Measurements from ENCODE around the gene PEPD. TPM values are rescaled to one million over a fixed set of nuclear protein-coding genes. Genes with fewer than 3 reads are reported as not detected.

PEPD gene
- polyA plus RNA-seq, 1 donor from 2014 or later, result 91.1 TPM

- Mint-ChIP-seq H3K27ac (no peak overlapping the region), H3K36me3 (peaks cover 1% of the 10 kb centered on the region), H3K9me3 (no peaks in the 10 kb centered on the region), H3K4me3 (peak overlapping the region in 1 of 4 donors; percentile 9), H3K4me1 (peaks cover 12 to 21% (median 15%) of the 10 kb centered on the region in 3 donors), H3K27me3 (no peaks in the 10 kb centered on the region)
These were observed 138.6 kb downstream of the PEPD start for GRCh38 chr19:33382982-33383381.

GRCh38 chr19:33382006-33382405 is 139.6 kb downstream of the PEPD start:
- H3K27me3 Mint-ChIP-seq, result no peaks in the 10 kb centered on the region
- peaks cover 1% of the 10 kb centered on the region for H3K36me3 Mint-ChIP-seq
- no peak overlapping the region for H3K4me3 Mint-ChIP-seq
- no peak overlapping the region for H3K27ac Mint-ChIP-seq
- H3K9me3 Mint-ChIP-seq, result no peaks in the 10 kb centered on the region
- peaks cover 15 to 28% (median 18%) of the 10 kb centered on the region in 3 donors for H3K4me1 Mint-ChIP-seq

GRCh38 chr19:33381101-33381500 is 140.5 kb downstream of the PEPD start:
- peaks cover 22 to 32% (median 24%) of the 10 kb centered on the region in 3 donors for H3K4me1 Mint-ChIP-seq
- H3K9me3 Mint-ChIP-seq, result no peaks in the 10 kb centered on the region
- H3K27ac Mint-ChIP-seq, result no peak overlapping the region
- peaks cover 1% of the 10 kb centered on the region for H3K36me3 Mint-ChIP-seq
- H3K27me3 Mint-ChIP-seq, result no peaks in the 10 kb centered on the region
- H3K4me3 Mint-ChIP-seq, result no peak overlapping the region

GRCh38 chr19:33379151-33379829 is 142.3 kb downstream of the PEPD start:
- no peak overlapping the region for H3K27ac Mint-ChIP-seq
- H3K4me1 Mint-ChIP-seq, result peaks cover 37 to 47% (median 42%) of the 10 kb centered on the region in 3 donors
- no peaks in the 10 kb centered on the region for H3K9me3 Mint-ChIP-seq
- H3K27me3 Mint-ChIP-seq, result no peaks in the 10 kb centered on the region
- H3K4me3 Mint-ChIP-seq, result no peak overlapping the region
- H3K36me3 Mint-ChIP-seq, result peaks cover 1% of the 10 kb centered on the region

- Mint-ChIP-seq H3K27ac (no peak overlapping the region), H3K9me3 (no peaks in the 10 kb centered on the region), H3K27me3 (no peaks in the 10 kb centered on the region), H3K36me3 (peaks cover 1% of the 10 kb centered on the region), H3K4me1 (peaks cover 34 to 46% (median 44%) of the 10 kb centered on the region in 3 donors), H3K4me3 (no peak overlapping the region)
These were observed 143.8 kb downstream of the PEPD start for GRCh38 chr19:33377586-33378475.

- Mint-ChIP-seq H3K36me3 (peaks cover 1% of the 10 kb centered on the region), H3K27ac (no peak overlapping the region), H3K27me3 (no peaks in the 10 kb centered on the region), H3K4me1 (peaks cover 37 to 48% (median 47%) of the 10 kb centered on the region in 3 donors), H3K4me3 (peak overlapping the region in 2 of 4 donors; percentile 51 to 91), H3K9me3 (no peaks in the 10 kb centered on the region)
These were observed 144.5 kb downstream of the PEPD start for GRCh38 chr19:33376941-33377557.

- Mint-ChIP-seq H3K4me3 (peak overlapping the region in 2 of 4 donors; percentile 0 to 91), H3K27ac (peak overlapping the region in 2 of 3 donors; percentile 10 to 91), H3K27me3 (no peaks in the 10 kb centered on the region), H3K36me3 (peaks cover 1% of the 10 kb centered on the region), H3K4me1 (peaks cover 37 to 44% (median 42%) of the 10 kb centered on the region in 3 donors), H3K9me3 (no peaks in the 10 kb centered on the region)
These were observed 145.2 kb downstream of the PEPD start for GRCh38 chr19:33376423-33376822.

- Mint-ChIP-seq H3K9me3 (no peaks in the 10 kb centered on the region), H3K36me3 (no peaks in the 10 kb centered on the region), H3K27ac (peak overlapping the region in 2 of 3 donors; percentile 10 to 91), H3K4me1 (peaks cover 33 to 40% (median 39%) of the 10 kb centered on the region in 3 donors), H3K27me3 (no peaks in the 10 kb centered on the region), H3K4me3 (peak overlapping the region in 2 of 4 donors; percentile 68 to 91)
These were observed 145.8 kb downstream of the PEPD start for GRCh38 chr19:33375837-33376159.

- H3K27me3 Mint-ChIP-seq, result no peaks in the 10 kb centered on the region
- H3K27ac Mint-ChIP-seq, result peak overlapping the region; percentile 41 to 91 (median 83)
- H3K4me3 Mint-ChIP-seq, result peak overlapping the region; percentile 87 to 95 (median 92)
- no peaks in the 10 kb centered on the region for H3K36me3 Mint-ChIP-seq
- H3K4me1 Mint-ChIP-seq, result peaks cover 33 to 40% (median 39%) of the 10 kb centered on the region in 3 donors
- H3K9me3 Mint-ChIP-seq, result no peaks in the 10 kb centered on the region
These were observed 146.3 kb downstream of the PEPD start for GRCh38 chr19:33375156-33375836.

- no peaks in the 10 kb centered on the region for H3K27me3 Mint-ChIP-seq
These were observed 147.3 kb downstream of the PEPD start for GRCh38 chr19:33374236-33374714.

GRCh38 chr19:33373453-33374235 is 147.9 kb downstream of the PEPD start, which contains the start of gene CEBPG:
Gene CEBPG (plus strand): TSS chr19:33373709. CDS start chr19:33379240, 5,531 bp downstream.
- Mint-ChIP-seq H3K27me3 (no peaks in the 10 kb centered on the region), H3K4me3 (peak within 1 kb of the TSS; percentile 88 to 97 (median 96)), H3K27ac (peak within 1 kb of the TSS; percentile 96 to 100 (median 98)), H3K36me3 (no peaks in the 10 kb centered on the region), H3K4me1 (peaks cover 31 to 39% (median 35%) of the 10 kb centered on the region in 3 donors), H3K9me3 (no peaks in the 10 kb centered on the region)

More at GRCh38 chr19:33374236-33374714, 147.3 kb downstream of the PEPD start:
- Mint-ChIP-seq H3K27ac (peak overlapping the region; percentile 83 to 91 (median 91)), H3K4me1 (peaks cover 33 to 39% (median 38%) of the 10 kb centered on the region in 3 donors), H3K9me3 (no peaks in the 10 kb centered on the region), H3K36me3 (no peaks in the 10 kb centered on the region), H3K4me3 (peak overlapping the region; percentile 87 to 95 (median 92))

GRCh38 chr19:33370783-33371182 is 150.8 kb downstream of the PEPD start:
- H3K27me3 Mint-ChIP-seq, result no peaks in the 10 kb centered on the region
- peaks cover 17 to 27% (median 19%) of the 10 kb centered on the region in 3 donors for H3K4me1 Mint-ChIP-seq
- peaks cover 0 to 4% (median 0%) of the 10 kb centered on the region in 3 donors for H3K9me3 Mint-ChIP-seq
- H3K36me3 Mint-ChIP-seq, result peaks cover 1% of the 10 kb centered on the region
- H3K27ac Mint-ChIP-seq, result peak overlapping the region in 1 of 3 donors; percentile 59
- H3K4me3 Mint-ChIP-seq, result peak overlapping the region in 1 of 4 donors; percentile 56

- H3K36me3 Mint-ChIP-seq, result peaks cover 1% of the 10 kb centered on the region
- peaks cover 0 to 4% (median 0%) of the 10 kb centered on the region in 3 donors for H3K9me3 Mint-ChIP-seq
- H3K27me3 Mint-ChIP-seq, result peaks cover 3% of the 10 kb centered on the region
- H3K4me1 Mint-ChIP-seq, result peaks cover 2 to 10% (median 3%) of the 10 kb centered on the region in 3 donors
- H3K4me3 Mint-ChIP-seq, result peak overlapping the region in 1 of 4 donors; percentile 41
- no peak overlapping the region for H3K27ac Mint-ChIP-seq
These were observed 153.3 kb downstream of the PEPD start for GRCh38 chr19:33368074-33368864.

All from IgD-negative memory B cell (primary cell).